Muscle of leg (tissue), 11 donors: ENCODE data around the gene CAPN5. TPM values are rescaled to one million over a fixed set of nuclear protein-coding genes. Genes with fewer than 3 reads are reported as not detected.
A peak's percentile ranks its signal among the peaks of the same experiment; 100 is the strongest.

ENCODE experiments used
- DNase-seq: peaks from one replicate; pipeline ENCODE4 v3.0.0; 2013
- H3K27ac ChIP-seq: one replicate; pipeline ENCODE4 v1.5.1; 2013; ENCODE audit warnings: mild to moderate bottlenecking, low read length, control low read depth
- H3K27me3 ChIP-seq: one replicate; pipeline ENCODE4 v1.6.1; 2013; ENCODE audit warnings: low read length; ENCODE audit not compliant: control insufficient read depth, insufficient read depth
- H3K36me3 ChIP-seq: one replicate; pipeline ENCODE4 v1.6.1; 2013; ENCODE audit warnings: low read length; ENCODE audit not compliant: control insufficient read depth, insufficient read depth
- H3K4me1 ChIP-seq: one replicate; pipeline ENCODE4 v1.6.1; 2013; ENCODE audit warnings: low read length; ENCODE audit not compliant: control insufficient read depth, insufficient read depth
- H3K4me3 ChIP-seq: one replicate; pipeline ENCODE4 v1.5.1; 2013; ENCODE audit warnings: low read length, control low read depth
- H3K9me3 ChIP-seq: replicated peaks from 2 replicates; pipeline ENCODE4 v1.6.1; 2013; ENCODE audit warnings: low read depth, low read length; ENCODE audit not compliant: control insufficient read depth
- WGBS: methylation state at CpG from one replicate; pipeline ENCODE4 v1.1.5; 2013; ENCODE audit warnings: missing lambda C conversion rate; ENCODE audit not compliant: insufficient coverage; 5-methylcytosine and 5-hydroxymethylcytosine counted together
- polyA plus RNA-seq, 8 donors: library from polyadenylated mRNA; unstranded; fragments of 120-200 nt; gene quantifications; one replicate each; pipeline versions ENCODE4 v1.2.1 to v1.2.3, GENCODE V29; 2013; ENCODE audit warnings: inconsistent platforms in 1 of 8, low replicate concordance in 1 of 8; ENCODE audit not compliant: insufficient read length in 8 of 8, insufficient read depth in 1 of 8
- total RNA-seq: library from RNA; stranded (reverse); fragments of 120-200 nt; gene quantifications from one replicate; pipeline ENCODE4 v1.2.4, GENCODE V29; 2013

The CAPN5 gene
- total and polyA plus RNA-seq, 9 donors, result 6.2 to 17.8 (median 12.1) TPM

DNA sequence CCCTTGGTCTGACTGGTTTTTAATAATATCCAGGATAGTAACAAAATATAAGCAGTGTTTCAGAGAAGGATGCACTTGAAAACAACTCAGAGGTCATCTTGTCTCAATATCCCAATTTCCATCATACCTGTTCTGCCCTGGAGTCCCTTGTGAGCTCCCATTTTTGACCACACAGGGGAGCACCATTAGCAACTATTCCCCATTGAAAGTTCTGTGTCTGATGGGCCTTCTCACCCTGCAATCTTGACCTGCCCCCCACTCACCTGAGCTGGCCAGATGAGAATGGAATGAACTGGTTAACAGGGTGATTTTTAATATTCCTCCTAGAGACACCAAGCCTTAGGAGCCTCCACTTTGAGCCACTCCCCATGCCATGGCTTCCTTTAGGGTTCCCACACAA lies 3.8 kb upstream of the CAPN5 start:
- peaks cover 19% of the 10 kb centered on the region for H3K4me1 ChIP-seq
- H3K9me3 ChIP-seq, result no peaks in the 10 kb centered on the region
- H3K27me3 ChIP-seq, result peaks cover 4% of the 10 kb centered on the region
- no peak overlapping the region for H3K4me3 ChIP-seq
- H3K36me3 ChIP-seq, result no peaks in the 10 kb centered on the region
- no peak for DNase-seq
- H3K27ac ChIP-seq, result no peak overlapping the region

DNA sequence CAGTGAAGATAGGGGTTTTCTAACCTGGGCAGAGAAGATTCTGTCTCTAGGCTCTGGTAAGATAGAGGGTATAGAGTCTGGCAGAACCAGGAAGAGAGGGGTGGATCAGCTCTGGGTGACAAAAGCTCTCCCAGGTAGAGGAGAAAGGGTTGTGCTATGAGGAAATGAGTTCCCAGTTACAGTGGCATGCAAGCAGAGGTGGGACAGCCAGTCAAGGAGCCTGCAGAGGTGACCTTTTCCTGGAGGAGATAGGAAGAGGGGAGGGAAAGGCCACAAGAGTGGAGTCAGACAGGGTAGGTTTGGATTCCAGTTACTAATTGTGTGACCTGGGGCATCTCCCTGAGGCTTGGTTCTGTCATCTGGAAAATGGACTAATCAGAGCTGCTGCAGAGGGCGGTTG lies 3.4 kb upstream of the CAPN5 start:
- H3K9me3 ChIP-seq, result no peaks in the 10 kb centered on the region
- H3K27me3 ChIP-seq, result peaks cover 4% of the 10 kb centered on the region
- H3K36me3 ChIP-seq, result no peaks in the 10 kb centered on the region
- H3K27ac ChIP-seq, result no peak overlapping the region
- peaks cover 24% of the 10 kb centered on the region for H3K4me1 ChIP-seq
- no peak for DNase-seq
- H3K4me3 ChIP-seq, result no peak overlapping the region
- WGBS, result 86% methylated on average over 1 of the region's 1 CpG

DNA sequence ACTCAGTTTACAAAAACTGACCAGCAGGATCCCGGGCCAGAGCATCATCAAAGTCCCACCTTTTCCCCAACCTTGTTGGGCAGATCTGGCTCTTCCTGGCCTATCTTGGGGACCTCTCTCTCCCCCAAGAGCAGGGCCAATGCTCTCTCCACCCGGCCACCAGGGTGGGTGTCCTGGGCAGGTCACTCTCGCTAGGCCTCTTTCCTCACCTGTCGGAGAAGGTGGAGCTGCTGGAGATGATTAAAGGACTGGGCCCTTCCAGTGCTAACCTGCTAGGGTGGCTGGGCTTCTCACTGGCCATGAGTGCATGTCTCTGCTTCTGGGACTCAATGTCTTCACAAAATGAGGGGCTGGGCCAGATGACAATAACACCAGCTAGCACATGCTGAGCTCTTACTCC lies 2.9 kb upstream of the CAPN5 start:
- H3K27me3 ChIP-seq, result peaks cover 4% of the 10 kb centered on the region
- H3K36me3 ChIP-seq, result no peaks in the 10 kb centered on the region
- peaks cover 28% of the 10 kb centered on the region for H3K4me1 ChIP-seq
- 82% methylated on average over 3 of the region's 4 CpGs for WGBS
- no peak overlapping the region for H3K4me3 ChIP-seq
- H3K27ac ChIP-seq, result no peak overlapping the region
- no peaks in the 10 kb centered on the region for H3K9me3 ChIP-seq
- no peak for DNase-seq

DNA sequence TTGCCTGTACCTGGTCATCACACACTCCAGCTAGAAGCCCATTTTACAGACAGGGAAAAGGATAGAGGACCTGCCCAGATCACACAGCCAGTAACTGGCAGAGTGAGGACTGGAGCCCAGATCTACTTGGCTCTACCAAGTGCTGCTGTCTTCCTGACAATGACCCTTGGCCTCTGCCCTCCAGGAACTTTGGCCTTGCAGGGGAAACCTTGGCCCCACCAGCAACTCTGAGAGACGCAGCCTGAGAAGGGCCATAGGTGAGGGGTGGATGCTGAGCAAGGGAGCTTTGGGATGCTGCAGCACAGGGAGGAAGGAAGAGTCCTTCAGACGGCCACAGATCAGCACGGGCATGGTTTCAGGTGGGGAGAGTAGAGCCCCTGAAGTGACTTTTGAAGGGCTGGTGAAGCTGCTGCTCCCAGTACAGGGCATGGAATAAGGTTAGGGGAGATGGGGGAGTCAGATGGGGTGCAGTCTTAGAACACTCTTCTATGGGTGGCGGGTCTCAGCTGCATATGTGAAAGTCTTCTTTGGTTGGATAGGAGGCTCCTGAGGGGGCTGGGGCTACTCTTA lies 2.0 kb upstream of the CAPN5 start:
- no peaks in the 10 kb centered on the region for H3K9me3 ChIP-seq
- no peak for DNase-seq
- no peak overlapping the region for H3K27ac ChIP-seq
- no peak overlapping the region for H3K4me3 ChIP-seq
- no peaks in the 10 kb centered on the region for H3K36me3 ChIP-seq
- peaks cover 4% of the 10 kb centered on the region for H3K27me3 ChIP-seq
- WGBS, result 81% methylated on average over 4 of the region's 4 CpGs
- H3K4me1 ChIP-seq, result peaks cover 37% of the 10 kb centered on the region

DNA sequence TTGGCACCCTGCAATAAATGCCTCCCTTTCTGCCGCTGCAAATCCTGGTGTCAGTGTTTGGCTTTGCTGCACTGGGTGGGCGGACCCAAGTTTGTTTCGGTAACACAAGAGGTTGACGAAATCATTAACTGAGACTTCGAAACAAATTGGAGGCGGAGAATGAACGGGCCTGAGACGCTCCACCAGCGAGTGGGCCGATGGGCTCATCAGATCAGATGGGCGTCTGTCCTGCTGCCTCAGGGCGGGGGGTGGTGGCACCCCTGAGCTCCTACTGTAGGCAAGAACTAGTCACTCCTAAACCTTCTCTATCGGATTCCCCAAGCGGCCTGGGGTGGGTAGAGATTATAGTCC lies 918 bp upstream of the CAPN5 start:
- H3K4me3 ChIP-seq, result peak overlapping the region; percentile 84
- peak; percentile 66 for DNase-seq
- H3K4me1 ChIP-seq, result peaks cover 44% of the 10 kb centered on the region
- WGBS, result 21% methylated on average over 7 of the region's 14 CpGs
- H3K27ac ChIP-seq, result peak overlapping the region; percentile 90
- peaks cover 2% of the 10 kb centered on the region for H3K27me3 ChIP-seq
- no peaks in the 10 kb centered on the region for H3K9me3 ChIP-seq
- no peaks in the 10 kb centered on the region for H3K36me3 ChIP-seq

DNA sequence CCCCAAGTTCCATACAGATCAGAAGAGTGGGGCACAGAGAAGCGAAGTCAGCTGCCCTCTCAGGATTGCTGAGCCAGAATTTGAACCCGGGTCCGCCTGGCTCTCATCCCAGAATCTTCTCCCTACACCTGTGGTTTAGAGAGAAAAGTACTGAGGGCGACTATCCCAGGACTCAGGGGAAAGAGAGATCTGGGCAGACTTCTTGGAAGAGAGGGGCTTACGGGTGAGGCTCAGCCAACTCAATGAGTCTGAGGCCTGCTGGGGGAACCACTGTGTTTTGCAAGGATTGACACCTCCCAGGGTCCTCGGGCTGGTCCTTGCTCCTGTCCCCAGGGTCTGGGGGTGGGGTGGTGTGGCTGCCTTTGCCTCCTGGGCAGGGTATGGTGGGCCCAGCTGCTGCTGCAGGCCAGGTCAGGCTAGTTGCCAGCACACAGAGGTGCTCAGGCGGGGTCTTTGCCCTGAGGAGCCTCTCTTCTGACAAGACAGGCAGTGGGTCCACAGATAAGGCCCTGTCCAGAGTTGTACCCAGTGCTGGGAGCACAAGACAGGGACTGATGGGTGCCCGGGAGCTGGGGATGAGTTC lies 1.2 kb downstream of the CAPN5 start:
- DNase-seq, result no peak
- Histone ChIP-seq H3K27me3 (peaks cover 2% of the 10 kb centered on the region), H3K9me3 (no peaks in the 10 kb centered on the region), H3K36me3 (no peaks in the 10 kb centered on the region), H3K4me3 (peak overlapping the region; percentile 64), H3K27ac (no peak overlapping the region), H3K4me1 (peaks cover 58% of the 10 kb centered on the region)
- 65% methylated on average over 4 of the region's 8 CpGs for WGBS

- peaks cover 66% of the 10 kb centered on the region for H3K4me1 ChIP-seq
- peaks cover 2% of the 10 kb centered on the region for H3K27me3 ChIP-seq
- DNase-seq, result no peak
- H3K36me3 ChIP-seq, result no peaks in the 10 kb centered on the region
- no peaks in the 10 kb centered on the region for H3K9me3 ChIP-seq
- no peak overlapping the region for H3K4me3 ChIP-seq
- 89% methylated on average over 3 of the region's 7 CpGs for WGBS
- no peak overlapping the region for H3K27ac ChIP-seq
Measured at GRCh38 chr11:77068457-77069335, 1.9 kb downstream of the CAPN5 start.

DNA sequence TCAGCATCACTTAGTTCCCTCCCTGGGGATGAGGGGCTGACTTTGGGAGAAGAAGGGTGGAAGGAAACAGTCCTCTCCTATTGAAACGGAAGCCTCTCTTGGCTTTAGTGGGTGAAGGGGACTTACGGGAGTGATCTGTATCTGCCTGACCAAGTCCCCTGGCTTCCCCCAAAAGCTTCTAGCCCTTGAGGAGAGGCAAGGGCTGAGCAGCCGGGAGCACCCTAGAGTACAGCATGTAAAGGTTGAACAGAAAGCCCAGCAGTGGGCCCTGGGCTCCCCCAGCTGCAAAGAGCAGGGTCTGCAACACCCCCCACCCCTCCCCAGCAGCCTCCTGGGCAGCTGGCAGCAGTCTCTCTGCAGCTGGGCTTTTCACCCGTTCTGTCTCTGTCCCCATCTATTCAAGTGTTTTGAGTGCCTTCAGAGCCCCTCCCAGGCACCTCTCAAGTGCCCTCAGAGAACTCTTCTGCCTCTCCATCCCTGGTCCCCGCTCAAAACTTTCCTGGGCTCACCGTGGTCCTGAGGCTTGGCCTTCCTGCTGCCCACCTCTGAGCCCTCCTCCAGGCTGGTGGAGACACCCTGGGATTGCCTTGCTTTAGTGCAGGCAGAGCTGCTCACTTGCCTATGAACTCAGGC lies 2.7 kb downstream of the CAPN5 start:
- no peak overlapping the region for H3K27ac ChIP-seq
- no peaks in the 10 kb centered on the region for H3K27me3 ChIP-seq
- H3K4me1 ChIP-seq, result peaks cover 73% of the 10 kb centered on the region
- H3K36me3 ChIP-seq, result no peaks in the 10 kb centered on the region
- no peak overlapping the region for H3K4me3 ChIP-seq
- no peak for DNase-seq
- H3K9me3 ChIP-seq, result no peaks in the 10 kb centered on the region
- 53% methylated on average over 6 of the region's 6 CpGs for whole genome bisulfite sequencing

DNA sequence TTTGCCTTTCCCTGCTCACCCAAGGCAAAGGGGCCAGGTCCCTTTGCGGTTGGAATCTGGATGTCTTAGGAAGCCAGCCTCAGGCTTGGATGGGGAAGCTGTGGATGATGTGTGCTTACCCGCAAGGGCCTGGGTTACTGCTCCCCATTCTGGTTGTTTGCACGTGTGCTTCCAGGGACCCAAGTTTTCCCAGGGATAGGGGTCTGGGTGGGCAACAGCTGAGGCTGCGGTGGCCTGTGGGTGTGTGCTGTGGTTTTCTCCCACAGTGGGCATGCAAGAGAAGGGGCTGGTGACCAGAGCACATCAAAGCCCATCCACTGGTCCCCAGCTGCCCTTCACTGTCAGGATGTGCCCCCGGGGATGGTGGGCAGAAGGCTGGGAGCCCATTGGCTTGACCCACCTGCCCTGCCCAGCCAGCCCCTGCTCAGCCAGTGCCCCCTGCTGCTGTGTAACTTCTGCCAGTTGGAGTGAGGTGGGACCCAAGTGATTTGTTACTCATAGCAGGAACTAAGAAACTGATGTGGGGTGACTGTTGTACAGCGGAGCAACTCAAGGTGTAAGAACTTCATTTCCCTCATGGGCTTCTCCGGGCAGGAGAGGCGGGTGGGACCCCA lies 3.3 kb downstream of the CAPN5 start:
- 93% methylated on average over 7 of the region's 8 CpGs for WGBS
- no peaks in the 10 kb centered on the region for H3K27me3 ChIP-seq
- no peak overlapping the region for H3K4me3 ChIP-seq
- DNase-seq, result no peak
- H3K9me3 ChIP-seq, result no peaks in the 10 kb centered on the region
- H3K4me1 ChIP-seq, result peaks cover 79% of the 10 kb centered on the region
- H3K27ac ChIP-seq, result no peak overlapping the region
- no peaks in the 10 kb centered on the region for H3K36me3 ChIP-seq

GRCh38 chr11:77071077-77071476 lies 4.3 kb downstream of the CAPN5 start:
- WGBS, result 74% methylated on average over 3 of the region's 7 CpGs
- Histone ChIP-seq H3K4me1 (peaks cover 77% of the 10 kb centered on the region), H3K27ac (no peak overlapping the region), H3K4me3 (no peak overlapping the region), H3K36me3 (no peaks in the 10 kb centered on the region), H3K9me3 (no peaks in the 10 kb centered on the region), H3K27me3 (no peaks in the 10 kb centered on the region)
- DNase-seq, result no peak
